Suprapubic skin (tissue), 4 donors: ENCODE results near the gene SRRM3.

Experiments used
- CTCF ChIP-seq, 2 donors: fragments of 200-600 bp in 1 of 2; fragments of 450-650 bp in 1 of 2; sonication (generic) in 1 of 2; IDR thresholded peaks; one replicate each; pipeline ENCODE4 v1.5.1; 2016 to 2019; ENCODE audit warnings: antibody characterized with exemption in 2 of 2, mild to moderate bottlenecking in 1 of 2, moderate library complexity in 1 of 2
- EP300 ChIP-seq: sonication (generic); formaldehyde crosslinking; IDR thresholded peaks from one replicate; pipeline ENCODE4 v1.6.1; 2017; ENCODE audit warnings: antibody characterized with exemption
- POLR2A ChIP-seq, 2 donors: fragments of 450-650 bp; IDR thresholded peaks; one replicate each; pipeline ENCODE4 v1.6.1; 2017; ENCODE audit warnings: antibody characterized with exemption in 2 of 2, mild to moderate bottlenecking in 2 of 2, moderate library complexity in 2 of 2
- POLR2AphosphoS5 ChIP-seq, 3 donors: sonication (generic); formaldehyde crosslinking; IDR thresholded peaks; one replicate each; pipeline ENCODE4 v1.6.1; 2017; ENCODE audit warnings: antibody characterized with exemption in 3 of 3

GRCh38 chr7:76310102-76310957 lies 108.6 kb downstream of the SRRM3 start:
- TF ChIP-seq CTCF (IDR thresholded peaks at IDR 0.05) (no peak), POLR2A (IDR thresholded peaks at IDR 0.05) (no peak), POLR2AphosphoS5 (IDR thresholded peaks at IDR 0.05) (no peak), EP300 (no peak)
